Uterus (tissue), 2 donors: ENCODE results near the gene PLPP2.

Experiments used
- POLR2A ChIP-seq, 2 donors: fragments of 450-650 bp; IDR thresholded peaks; one replicate each; pipeline ENCODE4 v1.6.1; 2016; ENCODE audit warnings: antibody characterized with exemption in 2 of 2, mild to moderate bottlenecking in 1 of 2, moderate library complexity in 1 of 2
- TF ChIP-seq, protein P1 (sequence below), 4 experiments: fragments of 200-600 bp in 2 of 4; fragments of 450-650 bp in 2 of 4; sonication (generic) in 2 of 4; IDR thresholded peaks; one replicate each; pipeline ENCODE4 v1.5.1; 2016 to 2019; ENCODE audit warnings: antibody characterized with exemption in 4 of 4, mild to moderate bottlenecking in 2 of 4, moderate library complexity in 1 of 4

DNA sequence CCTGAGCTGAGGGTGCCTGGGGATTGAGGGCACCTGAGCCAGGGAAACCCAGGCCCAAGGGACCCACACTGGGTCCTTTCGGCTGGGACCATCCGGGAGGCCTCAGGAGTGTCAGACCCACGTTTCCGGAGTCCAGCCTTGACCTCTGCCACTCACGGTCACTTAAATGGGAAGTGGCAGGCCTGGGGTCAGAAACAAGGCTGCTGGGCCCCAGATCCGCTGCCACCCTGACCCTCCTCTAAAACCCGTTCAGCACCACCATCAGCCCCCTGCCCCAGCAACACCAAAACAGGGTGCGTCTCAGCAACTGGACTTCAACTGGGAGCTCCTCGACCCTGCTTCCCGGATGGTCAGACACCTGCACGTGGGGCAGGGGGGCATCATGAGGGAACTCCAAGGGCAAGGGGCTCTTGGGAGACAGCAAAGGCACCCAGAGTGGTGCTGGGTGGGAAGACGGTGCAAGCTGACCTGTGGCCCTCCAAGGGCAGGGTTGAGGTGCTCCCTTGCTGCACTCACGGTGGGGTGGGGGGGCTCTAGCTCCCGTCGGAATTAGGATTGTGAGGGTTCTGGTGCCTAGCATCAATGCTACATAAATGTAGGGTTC is 1.2 kb upstream of the PLPP2 start:
- TF ChIP-seq, protein P1, sequence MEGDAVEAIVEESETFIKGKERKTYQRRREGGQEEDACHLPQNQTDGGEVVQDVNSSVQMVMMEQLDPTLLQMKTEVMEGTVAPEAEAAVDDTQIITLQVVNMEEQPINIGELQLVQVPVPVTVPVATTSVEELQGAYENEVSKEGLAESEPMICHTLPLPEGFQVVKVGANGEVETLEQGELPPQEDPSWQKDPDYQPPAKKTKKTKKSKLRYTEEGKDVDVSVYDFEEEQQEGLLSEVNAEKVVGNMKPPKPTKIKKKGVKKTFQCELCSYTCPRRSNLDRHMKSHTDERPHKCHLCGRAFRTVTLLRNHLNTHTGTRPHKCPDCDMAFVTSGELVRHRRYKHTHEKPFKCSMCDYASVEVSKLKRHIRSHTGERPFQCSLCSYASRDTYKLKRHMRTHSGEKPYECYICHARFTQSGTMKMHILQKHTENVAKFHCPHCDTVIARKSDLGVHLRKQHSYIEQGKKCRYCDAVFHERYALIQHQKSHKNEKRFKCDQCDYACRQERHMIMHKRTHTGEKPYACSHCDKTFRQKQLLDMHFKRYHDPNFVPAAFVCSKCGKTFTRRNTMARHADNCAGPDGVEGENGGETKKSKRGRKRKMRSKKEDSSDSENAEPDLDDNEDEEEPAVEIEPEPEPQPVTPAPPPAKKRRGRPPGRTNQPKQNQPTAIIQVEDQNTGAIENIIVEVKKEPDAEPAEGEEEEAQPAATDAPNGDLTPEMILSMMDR (IDR thresholded peaks at IDR 0.05), result no peak
- TF ChIP-seq POLR2A (IDR thresholded peaks at IDR 0.05), result no peak
